GM12878 (cell line): ENCODE data around the gene PTPRN2. TPM values are rescaled to one million over a fixed set of nuclear protein-coding genes. Genes with fewer than 3 reads are reported as not detected.

Experiments
- ATAC-seq: fragments of 200-7000 bp; cut with Tn5 transposase; 3 replicates; pipeline ENCODE4 v1.9.1; 2020; ENCODE audit warnings: mild to moderate bottlenecking, moderate library complexity
- BruUV-seq: library from RNA; stranded (reverse); fragments of 400-500 nt; replicated peaks from 2 replicates; lab custom pipeline; 2021; lab: Mats Ljungman, UMichigan
- CTCF ChIA-PET: fragments of 300-600 bp; sonication (Branson Sonifier 250); formaldehyde crosslinking; extraction: SDS; loops from one replicate; lab custom pipeline; 2021; ENCODE audit warnings: inconsistent platforms; lab: Yijun Ruan, JAX
- POLR2A ChIA-PET: fragments of 350-600 bp; formaldehyde crosslinking; extraction: SDS; loops from one replicate; lab custom pipeline; 2021; ENCODE audit warnings: inconsistent platforms; lab: Charles Lee
- RAD21 ChIA-PET: fragments of 300-600 bp; sonication (Branson Sonifier 250); formaldehyde crosslinking; loops from one replicate; lab custom pipeline; 2023; ENCODE audit warnings: antibody characterized with exemption; ENCODE audit not compliant: unreplicated experiment; lab: Charles Lee
- SMC1A ChIA-PET: fragments of 300-600 bp; sonication (Branson Sonifier 250); formaldehyde crosslinking; loops from one replicate; lab custom pipeline; 2023; ENCODE audit not compliant: unreplicated experiment, uncharacterized antibody; lab: Charles Lee
- DNase-seq: peaks from one replicate; pipeline ENCODE4 v3.0.0-alpha.2; 2011; ENCODE audit warnings: low read depth, low spot score
- FAIRE-seq: peaks from 3 replicates; lab custom pipeline; 2011; peaks lifted over from hg19 to GRCh38; lab: Jason Lieb, UNC
- H2AFZ ChIP-seq: 2 replicates; pipeline ENCODE4 v1.6.0; 2011; ENCODE audit warnings: low read depth, low read length, control low read depth; ENCODE audit not compliant: control insufficient read depth
- H3K27ac ChIP-seq: 2 replicates; pipeline ENCODE4 v1.5.1; 2011; ENCODE audit warnings: control low read depth; ENCODE audit not compliant: control insufficient read depth, insufficient read depth
- H3K27me3 ChIP-seq, 2 experiments: replicated peaks in 1 of 2; 2 replicates each; pipeline versions ENCODE4 v1.6.0 to v1.6.1; 2011; ENCODE audit warnings: low read length in 1 of 2; ENCODE audit not compliant: control insufficient read depth in 2 of 2, insufficient read depth in 2 of 2
- H3K36me3 ChIP-seq, 2 experiments: 2 replicates each; pipeline ENCODE4 v1.5.1; 2011; ENCODE audit warnings: low read length in 1 of 2; ENCODE audit not compliant: control insufficient read depth in 2 of 2, insufficient read depth in 2 of 2
- H3K4me1 ChIP-seq: 2 replicates; pipeline ENCODE4 v1.6.1; 2011; ENCODE audit warnings: mild to moderate bottlenecking, low read length, moderate library complexity, mixed read lengths; ENCODE audit not compliant: control insufficient read depth, insufficient read depth
- H3K4me2 ChIP-seq: 2 replicates; pipeline ENCODE4 v1.6.0; 2011; ENCODE audit warnings: control low read depth; ENCODE audit not compliant: control insufficient read depth, insufficient read depth
- H3K4me3 ChIP-seq: fragments of 200-600 bp; sonication (generic); 2 replicates; pipeline ENCODE4 v1.5.1; 2016
- H3K79me2 ChIP-seq: 2 replicates; pipeline ENCODE4 v1.6.0; 2011; ENCODE audit warnings: low read length; ENCODE audit not compliant: control insufficient read depth, insufficient read depth
- H3K9ac ChIP-seq: 2 replicates; pipeline ENCODE4 v1.8.0; 2011; ENCODE audit warnings: low read length, control low read depth, mixed read lengths; ENCODE audit not compliant: control insufficient read depth, insufficient read depth
- H3K9me3 ChIP-seq: replicated peaks from 3 replicates; pipeline ENCODE4 v1.5.1; 2011; ENCODE audit warnings: mild to moderate bottlenecking, low read length; ENCODE audit not compliant: control insufficient read depth, insufficient read depth
- H4K20me1 ChIP-seq: 2 replicates; pipeline ENCODE4 v1.6.0; 2011; ENCODE audit not compliant: control insufficient read depth, insufficient read depth
- EZH2 ChIP-seq: IDR thresholded peaks from 2 replicates; pipeline ENCODE4 v1.6.1; 2012; ENCODE audit warnings: low read depth, mild to moderate bottlenecking, control low read depth, inconsistent platforms, low read length, borderline replicate concordance; ENCODE audit not compliant: control insufficient read depth
- JUNB ChIP-seq: IDR thresholded peaks from 2 replicates; pipeline ENCODE4 v1.6.1; 2016; ENCODE audit warnings: antibody characterized with exemption, mild to moderate bottlenecking
- KLF5 ChIP-seq: fragments of 450-650 bp; IDR thresholded peaks from 2 replicates; pipeline ENCODE4 v1.6.1; 2014; ENCODE audit warnings: mild to moderate bottlenecking; ENCODE audit not compliant: partially characterized antibody
- MEF2A ChIP-seq: IDR thresholded peaks from 2 replicates; pipeline ENCODE4 v1.6.1; 2011; ENCODE audit warnings: low read depth, mild to moderate bottlenecking, low read length, moderate library complexity; ENCODE audit not compliant: insufficient read depth
- MTA2 ChIP-seq: fragments of 450-650 bp; IDR thresholded peaks from 2 replicates; pipeline ENCODE4 v1.6.1; 2016; ENCODE audit warnings: low read depth, mild to moderate bottlenecking, moderate library complexity
- MYB ChIP-seq: fragments of 150-350 bp; IDR thresholded peaks from 2 replicates; pipeline ENCODE4 v1.6.1; 2014; ENCODE audit warnings: mild to moderate bottlenecking, low read depth, low read length, borderline replicate concordance
- POLR2AphosphoS5 ChIP-seq: IDR thresholded peaks from 2 replicates; pipeline ENCODE4 v1.6.1; 2011; ENCODE audit warnings: mild to moderate bottlenecking, low read length, inconsistent platforms
- TARDBP ChIP-seq: IDR thresholded peaks from 2 replicates; pipeline ENCODE4 v1.6.1; 2016; ENCODE audit warnings: borderline replicate concordance
- WRNIP1 ChIP-seq: IDR thresholded peaks from 2 replicates; pipeline ENCODE4 v1.6.1; 2011; ENCODE audit warnings: low read depth, low read length, improper control_type of control experiment, borderline replicate concordance
- WGBS: methylation state at CpG from one replicate; pipeline ENCODE4 v1.1.6; 2016; ENCODE audit warnings: low lambda C conversion rate; ENCODE audit not compliant: insufficient replicate concordance, insufficient coverage; ENCODE audit errors: missing lambda C conversion rate; 5-methylcytosine and 5-hydroxymethylcytosine counted together
- in situ Hi-C: fragments of 300-500 bp; cut with MboI; formaldehyde crosslinking; loops from 9 replicates; pipeline ENCODE4 v1.14.3; 2018; ENCODE audit warnings: mixed read lengths
- intact Hi-C: fragments of 100-400 bp; cut with micrococcal nuclease; formaldehyde crosslinking; loops from one replicate; pipeline ENCODE4 v1.14.2; 2022; ENCODE audit not compliant: unreplicated experiment
- polyA plus RNA-seq, 11 experiments: library from polyadenylated mRNA; depleted of rRNA in 4 of 11; unstranded in 6 of 11; stranded (reverse) in 5 of 11; fragments of >200 nt; fragmentation: Nextera tagmentation in 4 of 11; fragmentation: Illumina TruSeq in 1 of 11; extraction: Ambion mirVana in 4 of 11; extraction: Trizol in 1 of 11; gene quantifications; 1 replicate in 1 of 11; 2 replicates in 10 of 11; pipeline versions ENCODE4 v1.2.1 to v1.2.3, GENCODE V29; 2011 to 2016; ENCODE audit warnings: inconsistent platforms in 2 of 11, missing spikeins in 2 of 11, low read depth in 1 of 11
- total RNA-seq, 4 experiments: library from RNA; depleted of rRNA in 3 of 4; stranded (reverse); fragments of >200 nt in 3 of 4; fragmentation: Illumina TruSeq in 1 of 4; extraction: Trizol in 1 of 4; gene quantifications; 2 replicates each; pipeline versions ENCODE4 v1.2.1 to v1.2.3, GENCODE V29; 2013 to 2021
- TF ChIP-seq, protein P1 (sequence below): fragments of 450-650 bp; IDR thresholded peaks from 2 replicates; pipeline ENCODE4 v1.6.1; 2017; ENCODE audit warnings: mild to moderate bottlenecking
- TF ChIP-seq, protein P2 (sequence below): fragments of 150-350 bp; IDR thresholded peaks from 2 replicates; pipeline ENCODE4 v1.6.1; 2014; ENCODE audit warnings: mild to moderate bottlenecking, low read depth, low read length

Gene PTPRN2
- total and polyA plus RNA-seq, 10 of the 15 experiments (the other 5 are each of a cell fraction or from before 2014, with no cell fraction given) = 5.4 TPM; not detected in 9

DNA sequence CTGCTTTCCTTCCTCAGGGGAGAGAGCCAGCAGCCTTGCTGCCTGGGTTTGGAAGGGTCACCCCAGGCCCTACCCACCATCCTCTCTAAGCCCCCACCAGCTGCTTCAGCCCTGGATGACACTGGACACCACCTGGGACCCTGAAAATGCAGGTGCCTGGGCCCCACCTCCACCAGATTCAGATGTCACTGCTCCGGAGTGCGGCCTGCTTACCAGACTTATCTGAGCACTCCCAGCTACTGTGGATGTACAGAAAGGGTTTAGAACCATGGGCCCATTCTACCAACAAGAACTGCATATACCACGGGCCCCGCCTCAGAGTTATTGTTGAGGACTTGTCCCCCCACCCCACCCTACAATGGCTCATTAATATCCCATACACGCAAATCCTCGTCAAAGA is 172.3 kb downstream of the PTPRN2 start:
- Histone ChIP-seq H3K27ac (no peak overlapping the region), H3K4me3 (no peak overlapping the region), H2AFZ (no peak overlapping the region), H3K4me2 (no peak overlapping the region), H3K9ac (no peak overlapping the region), H3K27me3 (no peaks in the 10 kb centered on the region), H3K4me1 (no peaks in the 10 kb centered on the region), H4K20me1 (no peaks in the 10 kb centered on the region)
- no peak for FAIRE-seq
- SMC1A ChIA-PET = no interaction called here
- WGBS = 30% methylated on average over 6 of the region's 6 CpGs
- CTCF ChIA-PET = no interaction called here
- RAD21 ChIA-PET = no interaction called here
- TF ChIP-seq JUNB (no peak), POLR2AphosphoS5 (no peak), EZH2 (no peak), MEF2A (no peak), TARDBP (no peak), MYB (no peak), WRNIP1 (no peak), MTA2 (no peak), KLF5 (no peak)
- TF ChIP-seq, protein P1, sequence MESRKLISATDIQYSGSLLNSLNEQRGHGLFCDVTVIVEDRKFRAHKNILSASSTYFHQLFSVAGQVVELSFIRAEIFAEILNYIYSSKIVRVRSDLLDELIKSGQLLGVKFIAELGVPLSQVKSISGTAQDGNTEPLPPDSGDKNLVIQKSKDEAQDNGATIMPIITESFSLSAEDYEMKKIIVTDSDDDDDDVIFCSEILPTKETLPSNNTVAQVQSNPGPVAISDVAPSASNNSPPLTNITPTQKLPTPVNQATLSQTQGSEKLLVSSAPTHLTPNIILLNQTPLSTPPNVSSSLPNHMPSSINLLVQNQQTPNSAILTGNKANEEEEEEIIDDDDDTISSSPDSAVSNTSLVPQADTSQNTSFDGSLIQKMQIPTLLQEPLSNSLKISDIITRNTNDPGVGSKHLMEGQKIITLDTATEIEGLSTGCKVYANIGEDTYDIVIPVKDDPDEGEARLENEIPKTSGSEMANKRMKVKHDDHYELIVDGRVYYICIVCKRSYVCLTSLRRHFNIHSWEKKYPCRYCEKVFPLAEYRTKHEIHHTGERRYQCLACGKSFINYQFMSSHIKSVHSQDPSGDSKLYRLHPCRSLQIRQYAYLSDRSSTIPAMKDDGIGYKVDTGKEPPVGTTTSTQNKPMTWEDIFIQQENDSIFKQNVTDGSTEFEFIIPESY = no peak
- TF ChIP-seq, protein P2, sequence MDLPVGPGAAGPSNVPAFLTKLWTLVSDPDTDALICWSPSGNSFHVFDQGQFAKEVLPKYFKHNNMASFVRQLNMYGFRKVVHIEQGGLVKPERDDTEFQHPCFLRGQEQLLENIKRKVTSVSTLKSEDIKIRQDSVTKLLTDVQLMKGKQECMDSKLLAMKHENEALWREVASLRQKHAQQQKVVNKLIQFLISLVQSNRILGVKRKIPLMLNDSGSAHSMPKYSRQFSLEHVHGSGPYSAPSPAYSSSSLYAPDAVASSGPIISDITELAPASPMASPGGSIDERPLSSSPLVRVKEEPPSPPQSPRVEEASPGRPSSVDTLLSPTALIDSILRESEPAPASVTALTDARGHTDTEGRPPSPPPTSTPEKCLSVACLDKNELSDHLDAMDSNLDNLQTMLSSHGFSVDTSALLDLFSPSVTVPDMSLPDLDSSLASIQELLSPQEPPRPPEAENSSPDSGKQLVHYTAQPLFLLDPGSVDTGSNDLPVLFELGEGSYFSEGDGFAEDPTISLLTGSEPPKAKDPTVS = no peak
- TF ChIP-seq, all 136 proteins: peak for 0
- BruUV-seq = no TSS peak
- Histone ChIP-seq H3K36me3 (no peaks in the 10 kb centered on the region), H3K79me2 (no peaks in the 10 kb centered on the region), H3K9me3 (no peaks in the 10 kb centered on the region; the same call in 2 of the 3 replicates)
- intact Hi-C loops = no loop called here
- no peak for ATAC-seq
- POLR2A ChIA-PET = no interaction called here
- in situ Hi-C loops = no loop called here
- DNase-seq = no peak
